Naive B cell (primary cell): ENCODE results near the gene WDPCP. TPM values are rescaled to one million over a fixed set of nuclear protein-coding genes. Genes with fewer than 3 reads are reported as not detected.
"Not testable (repeated sequence)": the region's sequence is repeated elsewhere in the genome, so short reads cannot be mapped to it uniquely, and the experiment has no call there.

ENCODE experiments used
- ATAC-seq, 2 donors: fragments of 150-1000 bp; cut with Tn5 transposase; 2 replicates each; pipeline ENCODE4 v1.10.0; 2021; ENCODE audit warnings: low read depth in 2 of 2, mild to moderate bottlenecking in 2 of 2, moderate library complexity in 2 of 2
- DNase-seq: peaks from one replicate; pipeline ENCODE4 v3.0.0; 2022
- H3K27ac Mint-ChIP-seq, 6 donors: one replicate each; pipeline ENCODE4 v1.8.0; 2020 to 2022; ENCODE audit warnings: mild to moderate bottlenecking in 6 of 6, mixed read lengths in 6 of 6, moderate library complexity in 5 of 6, inconsistent platforms in 2 of 6
- H3K27me3 Mint-ChIP-seq, 3 donors: one replicate each; pipeline ENCODE4 v1.8.0; 2021 to 2022; ENCODE audit warnings: mixed read lengths in 3 of 3, mild to moderate bottlenecking in 1 of 3
- H3K36me3 Mint-ChIP-seq, 2 donors: one replicate each; pipeline ENCODE4 v1.8.0; 2020 to 2022; ENCODE audit warnings: mixed read lengths in 2 of 2, inconsistent platforms in 1 of 2, mild to moderate bottlenecking in 1 of 2
- H3K4me1 Mint-ChIP-seq, 3 donors: one replicate each; pipeline ENCODE4 v1.8.0; 2020 to 2022; ENCODE audit warnings: mixed read lengths in 3 of 3, inconsistent platforms in 1 of 3, mild to moderate bottlenecking in 1 of 3, moderate library complexity in 1 of 3
- H3K4me3 Mint-ChIP-seq, 8 donors: one replicate each; pipeline ENCODE4 v1.8.0; 2020 to 2022; ENCODE audit warnings: mild to moderate bottlenecking in 8 of 8, mixed read lengths in 8 of 8, moderate library complexity in 8 of 8, inconsistent platforms in 2 of 8
- H3K9me3 Mint-ChIP-seq, 7 donors: one replicate each; pipeline ENCODE4 v1.8.0; 2020 to 2022; ENCODE audit warnings: mixed read lengths in 7 of 7, mild to moderate bottlenecking in 5 of 7, inconsistent platforms in 2 of 7, moderate library complexity in 1 of 7
- polyA plus RNA-seq, 6 donors: library from polyadenylated mRNA; unstranded; fragments of 300-500 nt; fragmentation: Illumina TruSeq; gene quantifications; one replicate each; pipeline ENCODE4 v1.2.3, GENCODE V29; 2021; ENCODE audit warnings: low read depth in 6 of 6

Gene WDPCP
- 1 to 10 TPM; 3.8 to 8.5 (median 5.9) TPM for polyA plus RNA-seq

- DNase-seq (peak; percentile 94), ATAC-seq (peak; percentile 80 to 81)
- Mint-ChIP-seq H3K27me3 (no peaks in the 10 kb centered on the region), H3K4me3 (peak within 1 kb of the TSS; percentile 89 to 99 (median 98)), H3K27ac (peak within 1 kb of the TSS; percentile 97 to 100 (median 99)), H3K9me3 (no peaks in the 10 kb centered on the region), H3K36me3 (no peaks in the 10 kb centered on the region), H3K4me1 (peaks cover 18 to 44% (median 36%) of the 10 kb centered on the region in 3 donors)
Measured at GRCh38 chr2:63588385-63589147, at the start of gene WDPCP, which contains the start of gene MDH1. Gene WDPCP, minus strand, starts transcription at chr2:63588477. Its CDS starts 206 bp downstream, at chr2:63588271. Gene MDH1, plus strand, starts transcription at chr2:63588963. Its CDS starts 81 bp downstream, at chr2:63589044.

DNA sequence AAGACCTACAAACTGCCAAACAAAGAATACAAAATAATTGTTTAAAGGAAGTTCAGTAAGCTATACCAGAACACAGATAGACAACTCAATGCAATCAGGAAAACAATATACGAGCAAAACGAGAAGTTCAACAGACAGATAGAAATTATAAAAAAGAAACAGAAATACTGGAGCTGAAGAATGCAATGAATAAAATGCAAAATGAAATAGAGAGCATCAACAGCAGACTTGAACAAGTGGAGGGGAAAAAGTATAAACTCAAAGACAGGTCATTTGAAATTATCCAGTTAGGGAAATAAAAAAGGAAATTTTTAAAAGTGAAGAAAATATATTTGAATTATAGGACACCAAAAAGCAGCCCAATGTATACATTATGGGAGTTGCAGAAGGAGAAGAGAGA, 44.1 kb upstream of the WDPCP start:
- H3K36me3 Mint-ChIP-seq, result peaks cover 0 to 19% of the 10 kb centered on the region in 2 donors
- H3K9me3 Mint-ChIP-seq, result peaks cover 20 to 71% (median 42%) of the 10 kb centered on the region in 7 donors
- DNase-seq (no peak), ATAC-seq (no peak)
- no peaks in the 10 kb centered on the region for H3K4me1 Mint-ChIP-seq
- H3K27me3 Mint-ChIP-seq, result peaks cover 0 to 8% (median 7%) of the 10 kb centered on the region in 3 donors
- H3K27ac Mint-ChIP-seq, result no peak overlapping the region
- no peak overlapping the region for H3K4me3 Mint-ChIP-seq

DNA sequence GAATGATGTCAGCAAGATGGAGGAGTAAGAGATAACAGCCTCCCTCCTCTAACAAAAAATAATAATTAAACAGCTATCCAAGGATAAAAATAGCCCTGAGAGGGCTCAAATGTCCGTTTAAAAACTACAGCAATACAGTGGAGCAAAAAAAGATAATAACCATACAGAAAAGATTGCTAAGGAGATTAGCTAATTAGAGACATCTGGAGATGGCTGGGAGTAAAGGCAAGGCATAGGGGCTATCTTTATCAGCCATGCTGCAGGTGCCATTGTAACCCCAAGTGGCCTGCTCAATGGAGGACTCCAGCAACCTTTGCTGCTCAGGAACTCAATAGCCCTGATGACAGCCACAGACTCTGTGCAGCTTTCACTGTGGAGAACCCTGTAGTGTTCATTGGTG, 43.2 kb upstream of the WDPCP start:
- ATAC-seq, result no peak
- H3K27ac Mint-ChIP-seq, result no peak overlapping the region
- H3K27me3 Mint-ChIP-seq, result peaks cover 0 to 8% (median 7%) of the 10 kb centered on the region in 3 donors
- H3K4me1 Mint-ChIP-seq, result no peaks in the 10 kb centered on the region
- peaks cover 0 to 19% of the 10 kb centered on the region in 2 donors for H3K36me3 Mint-ChIP-seq
- DNase-seq, result no peak
- peaks cover 20 to 67% (median 42%) of the 10 kb centered on the region in 7 donors for H3K9me3 Mint-ChIP-seq
- no peak overlapping the region for H3K4me3 Mint-ChIP-seq

- Mint-ChIP-seq H3K36me3 (peaks cover 0 to 19% of the 10 kb centered on the region in 2 donors), H3K27ac (no peak overlapping the region), H3K4me1 (no peaks in the 10 kb centered on the region), H3K9me3 (peaks cover 14 to 44% (median 27%) of the 10 kb centered on the region in 7 donors), H3K4me3 (no peak overlapping the region), H3K27me3 (peaks cover 4 to 13% (median 13%) of the 10 kb centered on the region in 3 donors)
- DNase-seq (no peak), ATAC-seq (no peak)
Measured at GRCh38 chr2:63628403-63628942, 40.2 kb upstream of the WDPCP start.

- peaks cover 4 to 18% (median 13%) of the 10 kb centered on the region in 3 donors for H3K27me3 Mint-ChIP-seq
Measured at GRCh38 chr2:63627866-63628265, 39.6 kb upstream of the WDPCP start.

GRCh38 chr2:63623763-63624162, 35.5 kb upstream of the WDPCP start:
- H3K27me3 Mint-ChIP-seq, result peaks cover 0 to 22% (median 21%) of the 10 kb centered on the region in 3 donors
- not testable (repeated sequence) for H3K4me1 Mint-ChIP-seq, H3K36me3 Mint-ChIP-seq, DNase-seq, H3K4me3 Mint-ChIP-seq, H3K27ac Mint-ChIP-seq, ATAC-seq, H3K9me3 Mint-ChIP-seq

More at GRCh38 chr2:63627866-63628265, 39.6 kb upstream of the WDPCP start:
- no peak overlapping the region for H3K4me3 Mint-ChIP-seq
- H3K36me3 Mint-ChIP-seq, result peaks cover 0 to 19% of the 10 kb centered on the region in 2 donors
- no peak for DNase-seq
- H3K27ac Mint-ChIP-seq, result no peak overlapping the region
- no peaks in the 10 kb centered on the region for H3K4me1 Mint-ChIP-seq
- peaks cover 11 to 38% (median 23%) of the 10 kb centered on the region in 7 donors for H3K9me3 Mint-ChIP-seq
- no peak for ATAC-seq

- Mint-ChIP-seq H3K4me3 (no peak overlapping the region), H3K36me3 (no peaks in the 10 kb centered on the region), H3K27me3 (peaks cover 4 to 30% (median 21%) of the 10 kb centered on the region in 3 donors)
Measured at GRCh38 chr2:63622751-63623150, 34.5 kb upstream of the WDPCP start.

DNA sequence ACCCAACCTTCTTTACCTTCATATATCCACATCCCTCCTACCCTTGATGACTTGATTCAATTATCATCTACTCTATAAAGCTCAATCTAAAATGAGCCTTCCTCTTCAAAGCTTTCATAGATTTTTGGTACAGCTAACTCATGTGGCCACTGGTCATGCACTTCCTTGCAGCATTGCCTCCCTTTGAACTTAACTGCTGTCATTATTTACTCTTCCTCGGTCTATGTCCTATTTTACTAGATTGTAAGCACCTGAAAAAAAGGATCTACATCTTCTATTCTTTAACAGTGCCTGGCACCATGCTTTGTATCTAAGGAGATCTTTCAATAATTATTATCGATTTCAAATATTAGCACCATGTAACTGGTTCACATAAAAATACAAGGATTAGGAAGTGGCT, 31.1 kb upstream of the WDPCP start:
- no peak for ATAC-seq
- H3K9me3 Mint-ChIP-seq, result peaks cover 0 to 3% (median 0%) of the 10 kb centered on the region in 7 donors
- H3K27me3 Mint-ChIP-seq, result peaks cover 4 to 21% (median 17%) of the 10 kb centered on the region in 3 donors

More at GRCh38 chr2:63622751-63623150, 34.5 kb upstream of the WDPCP start:
- DNase-seq (no peak), ATAC-seq (no peak)
- H3K9me3 Mint-ChIP-seq, result peaks cover 0 to 7% (median 0%) of the 10 kb centered on the region in 7 donors
- H3K27ac Mint-ChIP-seq, result no peak overlapping the region
- no peaks in the 10 kb centered on the region for H3K4me1 Mint-ChIP-seq

GRCh38 chr2:63617366-63617765, 29.1 kb upstream of the WDPCP start:
- no peaks in the 10 kb centered on the region for H3K4me1 Mint-ChIP-seq
- DNase-seq (no peak), ATAC-seq (no peak)
- H3K36me3 Mint-ChIP-seq, result no peaks in the 10 kb centered on the region
- H3K4me3 Mint-ChIP-seq, result no peak overlapping the region
- H3K9me3 Mint-ChIP-seq, result peaks cover 0 to 3% (median 0%) of the 10 kb centered on the region in 7 donors
- H3K27ac Mint-ChIP-seq, result no peak overlapping the region
- peaks cover 4 to 19% (median 17%) of the 10 kb centered on the region in 3 donors for H3K27me3 Mint-ChIP-seq

More for the DNA sequence above, 31.1 kb upstream of the WDPCP start:
- no peaks in the 10 kb centered on the region for H3K4me1 Mint-ChIP-seq
- no peak overlapping the region for H3K4me3 Mint-ChIP-seq
- H3K27ac Mint-ChIP-seq, result no peak overlapping the region
- H3K36me3 Mint-ChIP-seq, result no peaks in the 10 kb centered on the region
- no peak for DNase-seq

- H3K4me1 Mint-ChIP-seq, result no peaks in the 10 kb centered on the region
- no peak for DNase-seq
- no peak for ATAC-seq
- H3K36me3 Mint-ChIP-seq, result no peaks in the 10 kb centered on the region
- H3K27ac Mint-ChIP-seq, result no peak overlapping the region
- no peak overlapping the region for H3K4me3 Mint-ChIP-seq
- no peaks in the 10 kb centered on the region for H3K9me3 Mint-ChIP-seq
- peaks cover 4 to 9% (median 8%) of the 10 kb centered on the region in 3 donors for H3K27me3 Mint-ChIP-seq
Measured at GRCh38 chr2:63614983-63615945, 27.0 kb upstream of the WDPCP start.

GRCh38 chr2:63614448-63614968, 26.2 kb upstream of the WDPCP start:
- no peaks in the 10 kb centered on the region for H3K36me3 Mint-ChIP-seq
- H3K9me3 Mint-ChIP-seq, result no peaks in the 10 kb centered on the region
- no peaks in the 10 kb centered on the region for H3K4me1 Mint-ChIP-seq
- ATAC-seq, result no peak
- H3K27ac Mint-ChIP-seq, result no peak overlapping the region
- DNase-seq, result no peak
- H3K27me3 Mint-ChIP-seq, result peaks cover 4 to 9% (median 8%) of the 10 kb centered on the region in 3 donors
- no peak overlapping the region for H3K4me3 Mint-ChIP-seq

- no peaks in the 10 kb centered on the region for H3K36me3 Mint-ChIP-seq
- ATAC-seq (no peak), DNase-seq (no peak)
- H3K27ac Mint-ChIP-seq, result no peak overlapping the region
- H3K4me1 Mint-ChIP-seq, result no peaks in the 10 kb centered on the region
- no peak overlapping the region for H3K4me3 Mint-ChIP-seq
- H3K27me3 Mint-ChIP-seq, result peaks cover 2 to 9% (median 4%) of the 10 kb centered on the region in 3 donors
- H3K9me3 Mint-ChIP-seq, result no peaks in the 10 kb centered on the region
Measured at GRCh38 chr2:63613391-63613901, 25.2 kb upstream of the WDPCP start.
